Jurkat, Clone E6-1 (cell line): ENCODE measurements around the gene CCDC69.
"Not testable (repeated sequence)": the region's sequence is repeated elsewhere in the genome, so short reads cannot be mapped to it uniquely, and the experiment has no call there.

ENCODE experiments used
- DNase-seq: peaks from one replicate; pipeline ENCODE4 v3.0.0-alpha.2; 2011; ENCODE audit warnings: low read depth, low spot score
- H3K4me3 ChIP-seq: 2 replicates; pipeline ENCODE4 v1.5.1; 2011; ENCODE audit warnings: mild to moderate bottlenecking, low read length, control low read depth, moderate library complexity

CCDC69 gene

DNA sequence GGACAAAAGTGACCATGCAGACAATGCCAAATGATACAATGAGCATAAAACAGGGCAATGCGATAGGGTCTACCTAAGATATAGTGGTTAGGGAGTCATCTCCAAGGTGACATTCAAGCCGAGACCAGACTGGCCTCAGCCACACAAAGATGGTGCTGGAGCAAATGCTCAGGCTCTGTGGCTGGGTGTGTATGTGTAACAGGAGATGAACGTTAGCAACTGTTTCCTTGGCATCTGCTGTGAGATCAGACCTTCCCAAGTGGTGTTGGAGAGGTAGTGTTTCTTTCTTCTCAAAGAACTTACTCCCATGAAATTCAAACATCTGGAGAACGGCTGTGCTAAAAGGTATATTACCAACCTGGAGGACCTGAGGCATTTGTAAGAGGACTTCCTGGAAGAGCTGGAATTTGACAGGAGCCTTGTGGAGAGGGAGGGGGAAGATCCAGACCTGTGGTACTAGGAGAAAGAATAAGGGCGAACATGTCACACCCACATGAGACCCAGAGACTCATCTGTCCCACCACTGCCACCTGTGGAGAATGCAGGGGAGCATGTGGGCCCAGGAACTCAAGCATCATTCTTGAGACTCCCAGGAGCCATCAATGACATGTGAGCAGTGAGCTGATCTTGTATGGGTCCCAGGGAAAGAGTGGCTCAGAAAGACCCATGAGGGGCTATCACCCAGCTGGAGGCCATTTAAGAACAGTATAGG, 45.0 kb downstream of the CCDC69 start:
- H3K4me3 ChIP-seq, result no peak overlapping the region
- DNase-seq, result no peak

DNA sequence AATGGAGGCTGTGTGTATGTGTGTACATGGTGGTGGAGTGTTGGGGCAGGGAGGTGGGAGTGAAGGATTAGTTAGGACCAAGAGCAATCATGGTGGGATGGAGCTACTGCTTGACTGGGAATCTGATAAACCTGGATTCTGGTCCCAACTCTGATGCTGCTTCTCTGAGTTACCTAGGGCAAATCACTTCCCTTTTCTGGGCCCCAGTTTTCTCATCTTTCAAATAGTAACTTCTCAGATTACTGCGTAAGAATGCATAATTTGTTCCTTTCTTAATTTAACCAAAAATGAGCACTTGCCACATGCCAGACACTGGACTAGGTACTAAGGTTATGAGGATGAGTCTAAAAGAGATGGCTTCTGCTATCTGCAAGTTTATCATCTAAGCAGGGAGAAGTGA, 45.5 kb downstream of the CCDC69 start:
- H3K4me3 ChIP-seq, result no peak overlapping the region
- no peak for DNase-seq

DNA sequence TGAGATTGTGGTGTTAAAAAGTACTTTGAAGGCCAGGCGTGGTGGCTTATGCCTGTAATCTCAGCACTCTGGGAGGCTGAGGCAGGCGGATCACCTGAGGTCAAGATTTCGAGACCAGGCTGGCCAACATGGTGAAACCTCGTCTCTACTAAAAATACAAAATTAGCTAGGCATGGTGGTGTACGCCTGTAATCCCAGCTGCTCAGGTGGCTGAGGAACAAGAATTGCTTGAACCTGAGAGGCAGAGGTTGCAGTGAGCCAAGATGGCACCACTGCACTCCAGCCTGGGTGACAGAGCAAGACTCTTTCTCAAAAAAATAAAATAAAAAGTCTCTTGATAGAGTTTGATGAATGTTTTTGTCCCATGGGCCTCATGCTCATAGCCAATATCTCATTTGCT, 47.6 kb downstream of the CCDC69 start:
- DNase-seq, H3K4me3 ChIP-seq: not testable (repeated sequence)

DNA sequence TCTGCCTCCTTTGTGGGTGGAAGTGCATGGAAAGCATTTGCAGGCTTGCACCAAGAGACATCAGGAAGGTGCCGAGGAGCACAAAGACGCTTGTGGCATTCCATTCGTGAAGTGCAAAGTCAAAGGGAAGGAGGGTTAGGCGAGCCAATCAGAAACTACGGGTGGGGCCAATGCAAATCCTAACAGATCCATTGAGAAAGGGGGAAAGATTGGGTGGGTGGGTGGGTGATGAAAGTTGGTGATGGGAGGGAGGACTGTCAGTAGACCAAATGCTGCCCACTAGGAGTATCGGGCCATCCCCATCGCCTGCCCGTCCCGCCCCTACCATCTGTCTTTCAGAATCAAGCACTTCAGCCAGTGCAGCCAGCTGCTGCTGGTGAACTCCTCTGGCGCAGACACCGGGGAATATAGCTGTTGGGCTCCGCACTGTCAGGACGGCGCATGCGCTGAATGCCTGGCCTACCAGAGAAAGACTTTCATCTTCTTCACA, 49.2 kb downstream of the CCDC69 start:
- H3K4me3 ChIP-seq, result no peak overlapping the region
- no peak for DNase-seq

DNA sequence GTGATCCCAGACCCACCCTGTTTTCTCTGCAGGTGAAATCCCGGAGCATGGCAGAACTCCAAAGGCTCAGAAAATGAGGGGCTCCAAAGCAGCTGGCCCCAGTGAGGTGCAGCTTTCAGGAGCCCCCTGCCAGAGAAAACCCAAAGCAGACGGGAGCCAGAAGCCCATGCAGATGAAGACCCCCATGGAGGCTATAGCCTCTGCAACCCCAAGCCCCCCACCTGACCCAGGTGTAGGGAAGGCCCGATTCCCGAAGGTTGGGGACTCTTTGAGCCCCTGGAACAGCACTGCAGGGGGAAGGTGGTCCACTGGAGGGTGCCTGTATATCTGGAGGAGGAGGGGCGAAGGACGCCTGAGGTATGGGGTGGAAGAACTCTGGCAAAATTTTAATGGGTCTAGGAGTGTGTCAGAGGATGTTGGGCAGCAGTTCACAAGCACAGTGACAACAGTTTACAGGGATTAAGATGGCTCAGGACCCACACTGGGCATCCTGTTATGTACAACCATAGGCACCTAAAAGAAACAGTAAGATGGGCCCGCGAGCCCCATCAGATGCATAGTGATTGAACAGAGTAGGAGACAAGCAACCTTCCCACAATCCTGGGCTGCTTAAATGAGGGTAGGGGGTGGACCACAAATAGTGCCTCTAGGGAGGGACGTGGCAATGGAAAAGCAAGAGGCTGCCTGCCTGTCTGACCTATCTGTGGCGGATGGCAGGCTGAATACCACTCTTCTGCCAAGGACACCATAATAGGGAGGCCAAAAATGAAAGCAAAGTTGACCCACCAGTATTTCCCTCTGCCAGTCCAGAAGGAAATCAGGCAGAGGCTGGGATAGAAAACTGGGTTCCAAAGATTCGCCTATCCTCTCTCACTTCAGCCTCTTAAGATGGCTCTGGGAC, 49.9 kb downstream of the CCDC69 start:
- H3K4me3 ChIP-seq, result no peak overlapping the region
- DNase-seq, result no peak

DNA sequence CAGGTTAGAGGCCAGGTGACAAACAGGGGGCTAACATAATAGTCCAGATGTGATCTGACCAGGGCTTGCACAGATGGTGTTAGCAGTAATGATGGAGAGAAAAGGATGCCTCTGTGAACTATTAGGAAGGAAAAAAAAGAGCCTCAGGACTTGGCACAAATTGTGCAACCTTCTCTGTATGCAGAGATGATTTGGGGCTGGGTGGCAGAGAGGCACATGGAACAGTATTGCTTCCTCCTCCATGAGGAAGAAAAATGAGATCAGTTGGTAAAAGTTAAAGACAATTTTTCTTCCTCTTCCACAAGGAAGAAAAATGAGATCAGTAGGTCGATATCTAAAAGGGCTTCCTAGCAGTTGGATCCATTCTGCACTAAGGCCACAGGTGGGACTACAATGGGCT, 52.4 kb downstream of the CCDC69 start:
- DNase-seq, result no peak

DNA sequence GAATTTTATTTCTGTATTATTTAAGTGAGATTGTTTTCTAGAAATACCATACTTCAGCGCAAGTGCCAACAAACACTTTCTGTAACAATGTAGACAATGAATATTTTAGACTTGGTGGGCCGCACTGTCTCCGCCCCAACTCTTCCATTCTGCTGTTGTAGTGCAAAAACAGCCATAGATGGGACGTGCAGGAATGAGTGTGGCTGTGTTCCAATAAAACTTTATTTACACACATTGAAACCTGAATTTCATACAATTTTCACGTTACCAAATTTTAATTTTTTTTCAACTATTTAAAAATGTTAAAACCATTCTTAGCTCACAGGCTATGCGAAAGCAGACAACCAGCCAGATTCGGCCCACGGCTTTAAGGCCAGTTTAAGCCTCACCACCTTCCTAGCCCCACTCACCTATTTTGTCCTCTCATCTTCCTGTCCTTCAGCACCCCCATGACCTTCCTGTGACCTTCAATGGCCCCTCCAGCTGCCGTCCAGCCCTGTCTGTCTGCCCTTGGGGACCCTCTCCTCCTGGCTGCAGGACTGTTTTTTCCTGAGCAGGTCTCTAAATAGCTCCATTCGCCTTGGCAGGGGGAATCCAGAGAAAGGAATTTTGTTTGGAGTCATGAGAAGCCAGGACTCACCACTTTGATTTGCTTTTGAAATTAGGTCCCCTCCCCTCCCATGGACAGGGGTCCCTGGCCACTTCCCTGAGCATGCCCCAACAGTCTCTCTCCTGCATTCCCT, 55.1 kb downstream of the CCDC69 start:
- no peak for DNase-seq
- H3K4me3 ChIP-seq, result no peak overlapping the region

More for the DNA sequence above, 52.4 kb downstream of the CCDC69 start:
- no peak overlapping the region for H3K4me3 ChIP-seq

DNA sequence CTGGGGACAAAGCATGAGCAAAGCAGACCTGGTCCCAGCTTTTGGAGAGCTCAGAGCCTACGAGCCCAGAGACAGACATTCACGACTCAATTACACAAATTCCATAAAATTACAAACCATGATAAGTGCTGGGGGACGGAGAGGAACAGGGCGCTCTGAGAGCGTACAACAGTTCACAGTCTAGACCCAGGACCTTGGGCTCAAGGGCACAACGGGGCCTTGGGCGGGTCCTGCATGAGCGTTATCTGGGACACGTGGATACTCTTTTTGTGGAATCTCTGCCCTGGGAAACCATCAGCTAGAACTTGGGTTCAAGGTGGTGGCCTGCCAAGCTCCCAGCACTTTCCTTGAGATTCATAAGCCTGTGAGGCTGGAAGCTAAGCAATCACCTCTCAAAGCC, 56.9 kb downstream of the CCDC69 start:
- H3K4me3 ChIP-seq, result no peak overlapping the region
- no peak for DNase-seq

DNA sequence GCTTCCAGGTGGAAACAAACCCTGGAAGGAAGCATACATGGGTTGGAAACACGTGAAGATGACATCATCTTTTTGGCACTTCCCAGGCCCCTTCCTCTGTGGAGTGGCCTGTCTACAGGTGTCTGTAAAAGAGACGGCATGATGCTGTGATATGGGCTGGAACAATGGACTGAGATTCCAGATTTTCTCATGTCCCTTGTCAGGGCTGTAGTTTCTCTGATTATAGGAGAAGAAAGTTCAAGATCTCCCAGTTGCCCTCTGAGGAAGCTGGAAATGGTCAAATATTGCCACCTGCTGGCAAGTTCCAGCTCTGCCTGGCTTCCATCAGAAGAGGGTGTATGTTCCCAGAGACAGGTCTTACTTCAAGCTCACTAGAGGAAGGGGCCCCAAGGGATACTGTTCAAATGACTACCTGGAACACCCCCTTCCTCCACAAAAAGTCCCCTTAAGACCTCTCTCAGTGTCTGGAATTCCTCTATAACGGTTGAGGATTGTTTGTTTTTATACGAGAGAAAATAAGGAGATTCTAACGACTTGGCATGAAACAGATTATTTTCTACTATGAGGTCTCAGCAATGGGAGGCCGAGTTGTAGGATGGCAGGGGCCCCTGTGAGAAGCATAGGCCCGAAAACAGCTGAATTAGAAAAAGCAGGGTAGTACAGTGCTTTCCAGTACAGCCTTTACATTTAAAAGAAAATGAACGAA, 59.1 kb downstream of the CCDC69 start:
- DNase-seq, result peak; percentile 84

DNA sequence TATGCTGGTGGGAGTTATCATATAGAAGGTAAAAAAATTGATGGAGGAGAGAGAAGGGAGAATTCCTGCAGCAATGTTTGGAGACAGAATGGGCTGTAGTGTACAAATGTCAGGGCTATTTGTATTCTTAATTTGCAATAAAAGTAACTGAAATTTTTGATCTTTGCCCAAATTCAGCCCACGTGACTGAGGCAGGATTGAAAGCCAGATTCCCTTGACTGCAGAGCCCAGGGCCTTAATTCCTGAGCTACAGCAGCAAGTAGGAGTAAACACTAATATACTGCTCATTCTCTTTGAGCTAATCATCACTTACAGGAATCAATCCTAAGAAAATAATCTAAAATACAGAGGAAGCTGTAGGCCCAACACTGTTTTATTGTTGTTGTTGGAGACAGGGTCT, 61.1 kb downstream of the CCDC69 start:
- DNase-seq, result no peak

More for the DNA sequence above, 59.1 kb downstream of the CCDC69 start:
- no peak overlapping the region for H3K4me3 ChIP-seq

DNA sequence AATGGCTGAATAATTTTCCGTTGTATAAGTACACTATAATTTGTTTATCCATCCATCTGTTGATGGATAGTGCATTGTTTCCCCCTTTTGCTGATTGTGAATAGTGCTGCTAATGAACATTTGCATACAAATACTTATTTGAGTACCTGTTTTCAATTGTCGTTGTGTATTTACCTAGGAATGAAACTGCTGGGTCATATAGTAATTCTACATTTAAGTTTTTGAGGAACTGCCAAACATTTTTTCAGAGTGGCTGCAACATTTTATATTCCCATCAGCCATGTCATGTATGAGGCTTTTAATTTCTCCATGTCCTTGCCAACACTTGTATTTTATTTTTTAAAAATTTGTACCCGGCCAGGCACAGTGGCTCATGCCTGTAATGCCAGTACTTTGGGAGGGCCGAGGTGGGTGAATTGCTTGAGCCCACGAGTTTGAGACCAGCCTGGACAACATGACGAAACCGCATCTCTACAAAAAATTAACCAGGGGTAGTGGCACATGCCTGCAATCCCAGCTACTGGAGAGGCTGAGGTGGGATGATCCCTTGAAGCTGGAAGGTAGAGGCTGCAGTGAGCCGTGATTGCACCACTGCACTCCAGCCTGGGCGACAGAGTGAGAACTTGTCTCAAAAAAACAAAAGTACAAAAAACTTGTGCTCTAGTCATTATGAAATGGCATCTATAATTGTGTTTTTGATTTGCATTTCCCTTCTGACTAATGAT, 64.1 kb downstream of the CCDC69 start:
- no peak overlapping the region for H3K4me3 ChIP-seq
- DNase-seq, result no peak

More for the DNA sequence above, 61.1 kb downstream of the CCDC69 start:
- no peak overlapping the region for H3K4me3 ChIP-seq

DNA sequence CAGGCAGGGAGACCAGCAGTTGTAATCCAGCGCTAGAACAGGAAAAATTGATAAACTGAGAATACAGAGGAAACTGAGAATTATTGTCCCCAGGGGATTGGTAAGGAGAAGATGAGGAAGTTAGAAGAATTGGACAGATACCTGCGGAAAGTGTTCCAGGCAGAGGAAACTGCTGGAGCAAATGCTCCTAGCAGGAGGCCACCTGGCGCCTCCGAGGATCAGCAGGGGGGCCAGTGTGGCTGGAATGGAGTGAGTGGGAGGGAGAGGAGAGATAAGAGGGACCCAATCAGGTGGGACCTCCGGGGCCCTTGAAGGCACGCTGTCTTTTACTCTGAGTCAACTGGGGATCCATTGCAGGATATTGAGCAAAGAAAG, 65.6 kb downstream of the CCDC69 start:
- peak overlapping the region; percentile 80 for H3K4me3 ChIP-seq
- no peak for DNase-seq

DNA sequence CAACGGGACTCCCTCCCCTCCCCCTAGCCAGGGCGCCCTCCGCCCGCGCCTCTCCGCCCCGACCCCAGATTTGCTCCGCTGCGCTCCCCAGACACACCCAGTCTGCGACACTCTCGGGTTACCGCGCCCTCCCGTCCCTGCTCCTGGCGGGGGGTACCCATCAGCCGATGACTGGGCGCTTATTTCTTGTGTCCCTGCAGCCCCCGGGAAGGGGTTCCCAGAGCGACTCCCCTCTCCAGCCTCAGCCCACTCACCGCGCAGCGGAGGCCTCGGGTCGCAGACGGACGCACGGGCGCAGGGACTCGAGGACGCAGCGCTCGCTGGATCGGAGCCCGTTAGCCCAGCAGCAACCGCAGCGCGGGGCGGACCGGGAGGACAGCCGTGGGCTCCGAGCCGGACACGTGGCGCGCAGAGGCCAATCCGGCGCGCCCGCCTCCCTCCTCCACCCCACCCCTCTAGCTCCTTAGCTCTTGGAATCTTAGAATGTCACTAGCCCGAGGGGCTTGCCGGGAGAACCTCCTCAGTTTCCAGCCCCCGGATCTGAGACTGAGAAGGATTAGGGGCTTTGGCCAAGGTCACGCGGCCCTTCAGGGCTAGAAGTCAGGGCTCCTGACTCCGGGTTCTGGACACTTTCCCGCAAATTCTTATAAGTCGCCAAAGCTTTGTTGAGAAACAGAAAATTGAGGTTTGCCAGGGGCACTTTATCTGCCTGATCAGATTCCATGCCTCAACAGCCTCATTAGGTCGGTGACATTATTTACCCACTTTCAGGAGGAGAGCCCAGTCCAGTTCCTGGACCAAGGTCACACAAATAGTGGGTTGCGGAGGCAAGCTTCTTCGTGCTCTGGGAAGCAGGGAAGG, 66.2 kb downstream of the CCDC69 start, which contains the start of gene ANXA6:
Gene ANXA6 (minus strand): TSS at position 354 of the 861 bp plus-strand sequence. CDS start 9,878 bp downstream, outside the sequence.
- DNase-seq, result no peak
- peak within 1 kb of the TSS; percentile 80 for H3K4me3 ChIP-seq

DNA sequence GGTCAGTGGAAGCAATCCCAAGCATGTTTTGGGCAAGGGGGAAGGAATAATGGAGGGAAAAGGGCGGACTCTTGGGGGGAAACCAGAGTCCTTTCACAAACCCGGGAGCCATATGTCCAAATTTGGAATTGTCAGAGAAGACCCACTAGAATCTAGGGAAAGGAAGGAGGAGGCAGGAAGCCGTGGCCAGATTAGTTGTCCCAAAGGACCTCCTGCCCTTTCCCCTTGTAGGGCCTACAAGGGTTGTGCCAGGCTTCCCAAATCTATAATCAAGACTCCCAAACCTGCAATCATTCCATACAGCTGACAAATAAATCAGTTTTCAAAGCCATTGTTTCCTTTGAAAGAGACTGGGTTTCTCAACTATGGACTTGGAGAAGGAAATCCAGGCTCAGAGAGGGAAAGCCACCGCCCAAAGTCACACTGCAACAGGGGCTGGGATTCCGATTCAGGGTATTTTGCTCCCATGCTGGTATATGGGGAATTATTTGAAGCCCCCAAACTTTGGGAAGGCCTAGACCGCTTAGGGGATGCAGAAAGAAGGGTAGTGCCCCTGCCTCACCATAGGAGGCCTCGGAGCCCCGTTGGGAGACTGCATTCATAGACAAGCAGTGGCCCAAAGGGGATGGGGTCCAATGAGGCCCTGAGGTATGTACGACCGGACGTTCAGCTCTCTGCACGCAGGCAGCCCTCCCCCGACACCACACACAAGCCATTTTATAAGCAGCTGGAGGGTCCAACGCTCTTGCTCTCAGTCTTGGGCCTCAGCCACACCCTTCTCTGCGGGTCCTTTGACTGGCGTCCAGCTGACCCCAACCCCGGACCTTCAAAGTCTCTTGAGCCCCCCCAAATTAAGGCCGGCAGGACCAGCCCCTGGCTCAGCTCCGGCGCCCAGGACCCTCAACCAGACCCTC, 67.1 kb downstream of the CCDC69 start:
- no peak for DNase-seq

DNA sequence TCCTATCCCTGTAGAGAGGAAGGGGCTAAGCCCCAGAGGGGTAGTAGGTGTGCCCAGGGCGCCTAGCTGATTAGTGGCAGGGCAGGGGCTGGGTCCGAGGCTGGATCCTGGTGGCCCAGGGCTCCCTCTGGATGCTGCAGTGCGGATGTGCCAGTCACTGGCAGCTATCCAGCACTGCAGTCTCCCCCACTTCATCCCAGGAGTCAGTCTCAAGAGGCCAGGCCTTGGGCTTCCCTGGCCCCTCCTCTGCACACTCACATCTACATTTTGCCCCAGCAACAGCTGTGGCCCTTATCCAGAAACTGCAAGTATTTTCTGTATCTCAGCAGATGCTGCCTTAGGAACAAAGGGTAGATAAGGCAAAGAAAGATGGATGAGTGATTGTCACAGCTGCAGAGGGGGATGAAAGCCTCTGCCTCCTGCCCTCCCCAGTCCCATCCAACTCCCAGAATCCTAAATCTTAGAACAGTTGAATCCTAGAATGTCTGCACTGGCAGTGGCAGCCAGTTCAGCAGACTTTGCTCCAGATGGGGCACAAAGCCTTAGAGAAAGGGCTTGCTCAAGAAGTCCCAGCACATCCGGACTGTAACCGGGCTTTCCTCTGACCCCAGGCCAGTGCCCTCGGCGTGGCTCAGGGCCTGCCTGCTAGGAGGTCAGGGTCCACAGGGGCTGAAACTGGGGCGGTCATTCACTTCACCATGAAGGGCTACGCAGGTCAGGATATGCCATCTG, 68.0 kb downstream of the CCDC69 start:
- H3K4me3 ChIP-seq, result peak overlapping the region; percentile 80
- DNase-seq, result peak; percentile 54

More for the DNA sequence above, 67.1 kb downstream of the CCDC69 start:
- peak overlapping the region; percentile 80 for H3K4me3 ChIP-seq
